GDM1 (cell line): ENCODE data around the gene CAB39.

Source experiments
- DNase-seq: peaks from one replicate; lab custom pipeline; 2025; lab: John Stamatoyannopoulos, UW

CAB39 gene

DNA sequence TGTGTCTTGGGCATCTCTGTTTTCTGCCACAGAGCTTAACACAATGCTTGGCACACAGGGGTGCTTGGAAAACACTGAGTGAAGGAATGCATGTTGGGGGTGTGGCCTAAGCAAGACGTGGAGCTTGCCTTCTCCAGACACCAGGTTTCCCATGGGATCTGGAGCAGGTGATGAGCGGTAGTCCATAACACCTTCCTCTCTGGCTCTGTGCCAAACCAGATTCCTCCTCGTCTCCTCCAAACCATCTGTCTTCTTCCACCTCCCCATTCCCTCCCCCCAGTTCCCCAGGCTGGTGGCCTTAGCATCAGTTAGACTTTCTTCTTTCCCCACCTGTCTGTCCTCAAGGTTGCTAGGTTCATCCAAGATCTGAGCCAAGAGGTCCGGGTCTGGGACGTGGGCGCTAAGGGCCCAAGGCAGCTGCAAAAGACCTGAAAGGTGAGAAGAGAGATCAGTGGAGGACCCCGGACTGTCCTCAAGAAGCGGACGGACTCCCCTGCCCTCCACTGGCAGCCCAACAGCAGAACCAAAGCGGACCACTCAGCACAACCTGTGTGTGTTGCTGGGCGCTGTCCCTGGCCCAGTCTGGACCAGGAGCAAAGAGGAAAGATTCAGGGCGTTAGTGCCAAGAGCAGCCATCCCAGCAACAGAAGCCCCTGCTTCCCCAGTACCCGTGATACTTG lies 150.9 kb downstream of the CAB39 start:
- DNase-seq = no peak

DNA sequence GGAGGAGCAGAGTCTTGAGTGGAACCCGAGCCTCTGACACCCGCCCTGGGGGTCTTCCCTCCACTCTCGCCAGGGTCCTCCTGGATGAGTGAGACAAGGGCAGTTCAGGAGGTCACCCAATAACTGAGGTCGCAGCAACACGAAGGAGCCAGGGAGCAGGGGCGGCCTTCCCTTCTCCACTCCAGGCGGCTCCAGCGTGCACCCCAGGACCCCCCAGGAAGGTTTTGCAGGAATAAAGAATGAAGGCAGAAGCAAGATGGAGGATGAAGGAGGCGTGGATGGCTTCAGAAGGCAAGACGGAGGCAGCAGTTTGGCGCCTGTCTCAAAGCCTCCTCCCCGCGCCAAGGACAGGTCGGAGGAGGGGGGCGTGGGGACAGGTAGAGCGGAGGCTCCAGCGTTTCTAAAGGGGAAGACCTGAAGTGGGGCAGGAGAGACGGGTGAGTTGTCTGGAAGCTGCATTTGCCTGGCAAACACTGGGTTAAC lies 151.5 kb downstream of the CAB39 start:
- DNase-seq = no peak

DNA sequence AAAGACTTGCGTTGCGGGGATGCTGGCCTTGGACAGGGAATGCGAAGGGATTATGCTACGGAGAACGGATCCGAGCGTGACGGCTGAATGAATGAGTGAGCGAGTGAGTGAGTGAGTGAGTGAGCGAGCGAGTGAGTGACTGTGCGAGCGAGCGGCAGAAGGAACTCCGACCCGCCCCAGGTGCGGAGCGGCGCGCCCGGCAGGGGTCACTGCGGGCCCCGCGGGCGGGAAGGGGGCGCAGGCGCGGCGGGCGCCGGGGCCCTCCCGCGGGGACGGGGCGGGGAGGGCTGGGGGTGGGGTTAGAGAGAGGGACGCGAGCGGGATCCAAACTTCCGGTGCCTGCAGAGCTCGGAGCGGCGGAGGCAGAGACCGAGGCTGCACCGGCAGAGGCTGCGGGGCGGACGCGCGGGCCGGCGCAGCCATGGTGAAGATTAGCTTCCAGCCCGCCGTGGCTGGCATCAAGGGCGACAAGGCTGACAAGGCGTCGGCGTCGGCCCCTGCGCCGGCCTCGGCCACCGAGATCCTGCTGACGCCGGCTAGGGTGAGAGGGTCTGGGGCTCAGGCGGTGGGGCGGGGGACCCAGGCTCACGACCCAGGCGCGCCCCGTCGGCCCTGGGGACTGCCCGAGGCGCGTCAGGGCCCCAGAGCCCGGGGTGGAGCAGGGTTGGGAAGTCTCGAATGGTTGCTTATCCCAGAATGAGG lies 152.1 kb downstream of the CAB39 start, which contains the start of gene ITM2C:
Gene ITM2C (plus strand): TSS at position 338 of the 702 bp plus-strand sequence. CDS start 84 bp downstream, at position 422.
- DNase-seq = peak; percentile 63

DNA sequence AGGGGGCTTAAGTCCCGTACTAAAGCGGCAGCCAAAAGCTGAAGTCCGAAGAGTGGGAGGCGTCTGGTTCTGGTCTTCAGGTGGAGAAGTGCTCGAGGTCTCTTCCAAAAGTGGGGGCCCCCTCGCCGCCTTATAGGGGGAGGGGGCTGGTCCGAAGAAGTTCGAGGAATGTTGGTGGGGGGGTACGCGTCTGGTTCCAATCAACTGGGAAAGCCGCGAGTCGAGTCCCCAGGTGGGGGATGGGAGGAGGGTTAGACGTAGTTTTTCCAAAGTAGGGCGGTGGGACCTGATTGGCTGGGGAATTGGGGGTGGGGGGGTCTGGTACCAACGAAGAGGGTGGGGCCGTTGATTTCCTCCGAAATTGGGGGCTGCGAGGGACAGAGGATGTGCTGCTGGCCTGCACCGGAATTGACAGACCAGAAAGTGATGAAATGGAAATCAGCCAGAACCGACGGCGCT lies 152.7 kb downstream of the CAB39 start:
- no peak for DNase-seq

DNA sequence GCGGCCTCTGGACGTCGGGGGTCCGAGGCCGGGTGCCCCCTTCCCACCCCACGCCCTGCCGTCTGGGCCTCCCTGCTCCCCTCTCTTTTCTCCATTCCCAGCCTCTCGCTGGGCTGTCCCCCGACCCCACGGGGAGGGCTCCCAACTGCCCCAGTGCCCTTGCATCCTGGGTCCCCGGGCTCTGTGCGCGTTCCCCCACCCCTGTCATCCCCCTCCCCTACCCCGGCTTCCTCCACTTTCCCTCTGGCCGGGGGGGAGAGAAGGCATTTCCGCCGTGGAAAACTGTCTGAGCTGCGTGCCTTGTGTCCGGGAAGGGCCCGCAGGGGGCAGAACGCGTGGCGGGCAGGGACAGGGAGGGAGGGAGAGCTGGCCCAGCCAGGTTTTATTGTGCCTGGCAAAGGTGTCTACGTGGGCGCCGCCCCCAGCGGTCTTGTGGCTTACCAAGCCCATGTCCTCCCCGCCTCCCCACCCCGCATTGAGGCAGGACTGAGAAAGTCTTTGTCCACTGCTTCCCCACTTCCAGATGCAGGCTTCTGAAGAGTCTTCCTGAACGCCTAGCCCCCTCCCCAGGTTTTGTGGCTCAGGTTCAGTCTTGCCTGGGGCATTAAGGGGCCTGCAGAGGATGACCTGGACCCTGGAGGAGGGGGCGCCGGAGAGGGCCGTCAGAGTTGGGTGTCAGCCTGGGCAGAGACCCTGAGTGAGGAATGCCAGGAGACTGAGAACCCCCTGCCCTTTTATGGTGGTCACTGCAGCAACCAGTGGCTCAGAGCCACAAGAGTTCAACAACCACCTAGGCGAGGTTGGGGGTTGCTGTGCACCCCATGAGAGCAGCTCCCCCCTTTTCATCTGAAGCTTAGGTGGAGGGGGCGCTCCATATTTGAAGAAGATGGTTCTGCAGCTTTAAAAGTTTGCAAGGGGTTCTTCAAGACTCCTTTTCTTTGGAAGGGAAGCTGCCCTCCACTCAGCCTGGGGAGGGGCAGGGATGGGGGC lies 153.4 kb downstream of the CAB39 start:
- no peak for DNase-seq

DNA sequence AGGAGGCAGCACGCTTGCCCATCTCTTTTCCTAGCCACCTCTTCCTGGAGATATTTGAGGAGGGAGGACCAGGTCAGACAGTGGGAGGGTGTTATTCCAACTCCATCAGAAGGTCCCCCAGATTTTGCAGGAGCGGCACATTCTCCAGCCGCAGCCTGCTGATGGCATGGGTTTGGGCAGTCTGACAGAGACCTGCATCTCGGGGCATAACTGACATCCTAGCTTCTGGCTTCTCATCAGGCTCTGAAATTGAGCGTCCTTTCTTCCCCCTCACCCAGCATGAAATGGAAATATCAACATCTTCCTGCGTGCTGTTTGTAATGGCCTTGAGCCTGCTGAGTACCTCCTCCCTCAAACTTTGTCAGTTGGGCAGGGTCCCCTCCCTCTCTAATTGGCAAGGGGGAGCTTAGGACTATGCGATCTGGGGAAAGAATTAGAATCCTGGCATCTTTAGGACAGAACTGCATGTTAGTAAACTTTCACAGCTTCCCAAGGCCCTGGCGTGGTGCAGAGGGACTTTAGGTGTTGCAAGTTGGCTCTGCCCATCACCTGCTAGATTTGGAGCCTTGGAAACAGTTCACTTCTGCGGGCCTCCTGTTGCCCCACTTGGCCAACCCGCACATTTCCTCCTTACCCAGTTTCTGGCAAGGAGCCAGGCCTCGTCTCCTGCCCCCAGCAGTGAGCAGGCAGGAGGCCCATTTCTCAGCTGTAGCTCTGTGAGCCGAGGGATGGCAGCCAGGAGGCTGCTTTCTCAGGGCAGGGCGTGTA lies 154.3 kb downstream of the CAB39 start:
- peak; percentile 64 for DNase-seq

DNA sequence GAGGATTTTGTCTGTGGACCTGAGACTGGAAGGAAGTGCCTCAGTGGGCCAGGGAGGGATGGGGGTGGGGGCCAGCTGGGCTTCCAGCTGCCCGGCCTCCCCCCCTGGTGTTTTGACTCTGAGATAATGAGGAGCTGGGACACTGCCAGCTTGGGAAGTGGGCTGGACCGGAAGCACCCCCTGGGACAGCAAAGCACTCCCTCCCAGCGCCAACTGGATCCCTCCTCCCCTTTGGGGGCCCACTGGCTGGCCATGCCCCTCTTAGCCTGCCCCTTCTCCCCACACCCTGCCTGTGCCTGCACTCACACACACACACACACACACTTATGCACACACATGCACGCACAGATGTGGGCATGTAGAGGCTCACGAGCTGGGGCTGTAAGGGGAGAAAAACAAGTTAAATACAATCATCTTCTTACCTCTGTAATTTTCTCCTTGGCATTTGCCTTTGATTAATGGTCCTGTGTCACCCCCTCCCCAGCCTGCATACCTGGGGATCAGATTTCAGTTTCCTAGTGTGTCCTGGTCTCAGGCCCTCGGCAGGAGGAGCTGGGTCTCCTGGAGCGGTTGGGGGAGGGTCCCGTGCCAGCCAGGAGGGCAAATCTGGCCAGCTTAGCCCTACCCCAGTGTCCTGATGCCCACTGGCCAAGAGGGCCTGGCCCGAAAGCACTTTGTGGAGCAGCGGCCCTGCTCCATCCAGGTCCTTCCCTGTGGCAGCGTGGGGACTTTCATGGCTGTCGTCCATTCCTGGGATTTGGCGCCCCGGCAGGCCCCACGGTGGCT lies 155.7 kb downstream of the CAB39 start:
- no peak for DNase-seq

DNA sequence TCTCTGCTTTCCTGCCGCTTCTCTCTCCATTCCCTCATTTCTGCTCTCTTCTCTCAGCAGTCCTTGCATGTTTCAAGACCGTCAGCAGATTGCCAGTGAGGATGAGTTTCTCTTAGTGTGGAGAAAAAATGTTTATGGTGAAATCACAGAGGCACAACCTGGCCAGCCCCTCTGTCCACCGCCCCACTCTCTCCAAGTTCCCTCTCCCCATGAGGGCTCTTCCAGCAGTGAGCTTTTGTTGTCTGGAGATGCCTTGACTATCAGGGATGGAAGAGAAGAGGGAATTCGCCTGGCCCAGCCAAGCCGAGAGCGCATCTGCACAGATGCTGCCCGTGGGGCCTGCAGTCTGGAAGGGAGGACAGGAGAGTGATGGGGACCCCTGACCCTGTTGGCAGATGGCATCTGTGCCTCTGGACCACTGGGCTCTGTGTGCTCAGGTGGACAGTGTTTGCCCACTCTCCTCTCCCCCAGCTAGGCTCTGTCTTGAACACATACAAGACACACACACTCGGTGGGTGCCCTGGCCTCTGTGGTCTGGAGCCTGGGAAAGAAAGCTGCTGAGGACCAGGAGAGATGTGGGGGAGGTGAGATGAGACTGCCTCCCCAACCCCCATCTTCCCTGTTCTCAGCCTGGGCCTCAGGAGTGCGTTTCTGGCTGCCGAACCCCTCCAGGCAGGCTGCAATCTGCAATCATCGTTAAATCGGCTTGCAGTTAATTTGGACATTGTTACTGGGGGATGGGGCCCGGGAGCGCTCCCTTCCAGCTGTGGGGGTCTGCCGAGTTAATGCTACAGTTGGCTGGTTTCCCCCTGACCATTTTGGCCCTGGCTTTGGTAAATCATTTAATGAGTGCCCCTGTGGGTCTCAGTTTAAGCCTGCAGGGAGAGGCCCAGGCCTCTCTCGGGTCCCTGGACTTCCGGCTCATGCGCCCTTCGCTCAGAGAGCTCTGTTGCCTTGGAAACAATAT lies 156.6 kb downstream of the CAB39 start:
- no peak for DNase-seq

DNA sequence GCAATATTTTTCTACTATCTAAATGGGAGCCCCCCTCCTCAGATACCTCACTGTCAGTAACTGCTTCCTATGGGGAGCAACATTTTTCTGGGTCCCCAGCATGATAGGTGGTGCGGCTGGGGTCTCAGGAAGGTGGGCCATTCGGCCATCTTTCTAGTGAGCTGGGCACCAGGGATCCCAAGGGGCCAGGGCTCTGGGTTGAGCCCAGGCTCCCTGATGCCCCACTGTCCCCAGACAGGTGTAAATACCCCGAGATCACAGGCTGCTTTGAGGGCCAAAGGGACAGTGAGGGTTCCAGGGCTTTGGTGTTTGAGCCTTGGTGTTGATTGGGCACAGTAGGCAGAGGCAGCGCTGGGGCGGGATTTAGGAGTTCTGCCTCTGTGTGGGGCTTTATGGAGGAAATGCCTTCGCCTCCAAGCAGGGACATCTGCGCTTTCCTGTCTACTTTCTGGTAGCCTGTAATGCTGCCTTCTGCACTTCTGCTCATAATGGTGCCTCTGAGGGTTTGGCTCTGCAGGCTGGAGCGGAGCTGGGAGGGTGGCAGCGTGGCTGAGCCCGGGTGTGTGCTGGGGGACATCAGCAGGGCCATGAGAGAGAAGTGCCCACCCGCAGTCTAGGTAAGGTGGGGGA lies 157.4 kb downstream of the CAB39 start:
- no peak for DNase-seq
